Measurements from ENCODE around the gene IKZF1. TPM values are rescaled to one million over a fixed set of nuclear protein-coding genes. Genes with fewer than 3 reads are reported as not detected.

Gene IKZF1
- total RNA-seq, 1 donor from 2014 or later, result 2.4 TPM

- ATAC-seq (ENCODE audit: poor library complexity) (peak; percentile 53), DNase-seq (no peak)
- intact Hi-C loops (cut with DNase I), result no loop called here
These were observed 22.7 kb upstream of the IKZF1 start for GRCh38 chr7:50281680-50282445.

GRCh38 chr7:50282813-50283605, 21.5 kb upstream of the IKZF1 start:
- DNase-seq (no peak), ATAC-seq (ENCODE audit: poor library complexity) (peak; percentile 31)
- intact Hi-C loops (cut with DNase I), result no loop called here

GRCh38 chr7:50283731-50284130, 20.8 kb upstream of the IKZF1 start:
- intact Hi-C loops (cut with DNase I), result no loop called here
- ATAC-seq (ENCODE audit: poor library complexity) (no peak), DNase-seq (no peak)

GRCh38 chr7:50284296-50284695, 20.2 kb upstream of the IKZF1 start:
- no peak for DNase-seq
- no peak for ATAC-seq (ENCODE audit: poor library complexity)
- intact Hi-C loops (cut with DNase I), result no loop called here

- intact Hi-C loops (cut with DNase I), result no loop called here
- ATAC-seq (ENCODE audit: poor library complexity) (no peak), DNase-seq (no peak)
These were observed 19.2 kb upstream of the IKZF1 start for GRCh38 chr7:50285269-50285668.

GRCh38 chr7:50287129-50287528, 17.4 kb upstream of the IKZF1 start:
- intact Hi-C loops (cut with DNase I), result no loop called here
- DNase-seq, result no peak
- no peak for ATAC-seq (ENCODE audit: poor library complexity)

- no peak for ATAC-seq (ENCODE audit: poor library complexity)
- no peak for DNase-seq
- intact Hi-C loops (cut with DNase I), result no loop called here
These were observed 12.3 kb upstream of the IKZF1 start for GRCh38 chr7:50292165-50292757.

- ATAC-seq (ENCODE audit: poor library complexity), result no peak
- DNase-seq, result no peak
- intact Hi-C loops (cut with DNase I), result no loop called here
These were observed 11.8 kb upstream of the IKZF1 start for GRCh38 chr7:50292763-50293162.

- no peak for ATAC-seq (ENCODE audit: poor library complexity)
- intact Hi-C loops (cut with DNase I), result no loop called here
- DNase-seq, result no peak
These were observed 10.9 kb upstream of the IKZF1 start for GRCh38 chr7:50293509-50294179.

- DNase-seq (no peak), ATAC-seq (ENCODE audit: poor library complexity) (no peak)
- intact Hi-C loops (cut with DNase I), result no loop called here
These were observed 9.4 kb upstream of the IKZF1 start for GRCh38 chr7:50295133-50295532.

- intact Hi-C loops (cut with DNase I), result no loop called here
- DNase-seq (no peak), ATAC-seq (ENCODE audit: poor library complexity) (no peak)
These were observed 7.7 kb upstream of the IKZF1 start for GRCh38 chr7:50296799-50297198.

GRCh38 chr7:50298811-50299562, 5.5 kb upstream of the IKZF1 start:
- DNase-seq, result no peak
- intact Hi-C loops (cut with DNase I), result no loop called here
- no peak for ATAC-seq (ENCODE audit: poor library complexity)

GRCh38 chr7:50300336-50300735, 4.2 kb upstream of the IKZF1 start:
- DNase-seq, result no peak
- intact Hi-C loops (cut with DNase I), result no loop called here
- ATAC-seq (ENCODE audit: poor library complexity), result no peak

GRCh38 chr7:50302486-50303334, 1.8 kb upstream of the IKZF1 start:
- no peak for ATAC-seq (ENCODE audit: poor library complexity)
- intact Hi-C loops (cut with DNase I), result no loop called here
- no peak for DNase-seq

- no peak for ATAC-seq (ENCODE audit: poor library complexity)
- intact Hi-C loops (cut with DNase I), result no loop called here
- DNase-seq, result peak; percentile 52
These were observed 984 bp upstream of the IKZF1 start for GRCh38 chr7:50303335-50304128.

GRCh38 chr7:50304911-50305582, 531 bp downstream of the IKZF1 start:
- intact Hi-C loops (cut with DNase I), result no loop called here
- DNase-seq (no peak), ATAC-seq (ENCODE audit: poor library complexity) (peak; percentile 56)

Measured in Right ventricle myocardium superior (tissue), 1 donor.